ENCODE measurements around the gene LRRC56. TPM values are rescaled to one million over a fixed set of nuclear protein-coding genes. Genes with fewer than 3 reads are reported as not detected.
A peak's percentile ranks its signal among the peaks of the same experiment; 100 is the strongest.

Gene LRRC56
- total RNA-seq, 2 experiments from 2014 or later = 2.4 TPM

DNA sequence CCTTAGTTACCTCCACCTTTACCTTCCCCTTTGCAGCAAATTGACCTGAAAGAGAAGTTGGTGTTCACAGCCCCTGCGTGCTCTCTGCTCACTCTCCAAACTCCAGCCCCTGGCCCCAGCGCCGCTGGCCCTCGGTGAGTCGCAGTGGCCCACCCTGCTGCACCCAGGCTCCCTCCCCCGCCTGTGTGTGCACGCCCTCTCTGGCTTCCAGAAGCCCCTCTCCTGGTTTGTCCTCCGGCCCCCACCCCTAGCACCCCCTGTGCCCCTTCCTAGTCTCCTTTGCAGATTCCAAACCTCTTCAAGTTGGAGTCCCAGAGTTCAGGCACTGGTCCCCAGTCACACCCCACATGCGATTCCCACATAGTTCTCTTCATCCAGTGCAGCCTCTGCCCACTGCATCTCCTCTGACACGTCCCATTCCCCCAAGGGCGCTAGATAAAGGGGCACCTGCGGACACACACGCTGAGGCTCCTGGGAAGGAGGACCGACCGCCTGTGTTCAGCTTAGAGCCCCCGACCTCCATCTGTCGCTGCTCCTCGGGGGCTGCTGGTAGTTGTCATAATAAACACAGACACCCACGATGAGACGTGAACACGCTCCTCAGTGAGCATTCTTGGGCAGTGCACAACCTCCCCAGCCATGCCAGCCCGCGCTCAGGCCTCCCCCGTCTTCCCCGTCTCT, 37.4 kb downstream of the LRRC56 start:
- H3K4me1 ChIP-seq (ENCODE audit: insufficient read depth, low read length) = peaks cover 47% of the 10 kb centered on the region
- Mint-ChIP-seq H3K4me3 (peak overlapping the region; percentile 93), H3K36me3 (ENCODE audit: low read depth) (peaks cover 10% of the 10 kb centered on the region), H3K27me3 (peaks cover 4% of the 10 kb centered on the region), H3K27ac (peak overlapping the region; percentile 89), H3K4me1 (ENCODE audit: low read depth) (peaks cover 40% of the 10 kb centered on the region), H3K9me3 (no peaks in the 10 kb centered on the region)
- CTCF ChIA-PET = interaction anchor here (1.2 kb wide), 1 partner anchor 18 kb away, joined by 3 read pairs; no protein-coding TSS in a partner anchor
- no peaks in the 10 kb centered on the region for H3K27me3 ChIP-seq (ENCODE audit: control insufficient read depth in 1 of 2, insufficient read depth in 2 of 2, low read length in 2 of 2)
- ATAC-seq (ENCODE audit: poor library complexity) (no peak), DNase-seq (peak in 3 of 14 experiments; percentile 19 to 52 (median 43))
- peak overlapping the region; percentile 49 for H3K4me3 ChIP-seq (ENCODE audit: low read length)
- TF ChIP-seq CTCF (IDR thresholded peaks at IDR 0.05) = no peak
- H3K36me3 ChIP-seq (ENCODE audit: insufficient read depth, low read length) = peaks cover 5% of the 10 kb centered on the region
- POLR2A ChIA-PET = interaction anchor here (0.6 to 2.1 kb wide), 17 partner anchors 10 to 368 kb away, joined by 3 to 25 read pairs (median 9); partner anchors contain the start of genes BET1L, DEAF1, HRAS and IRF7
- no peaks in the 10 kb centered on the region for H3K9me3 ChIP-seq (ENCODE audit: control insufficient read depth in 1 of 2, insufficient read depth in 1 of 2, low read length in 2 of 2)
- H3K27ac ChIP-seq (ENCODE audit: low read depth in 1 of 2, low read length in 2 of 2) = no peak overlapping the region
- intact Hi-C loops (cut with DNase I, micrococcal nuclease) = loop anchor here (1.0 to 5.0 kb wide), 4 partner anchors 13 to 167 kb away; partner anchors contain the start of genes LMNTD2 (in 1 of the 2), LRRC56 (in 1 of the 2) and RASSF7 (in 1 of the 2)

GRCh38 chr11:575313-575995, 38.1 kb downstream of the LRRC56 start:
- no peaks in the 10 kb centered on the region for H3K9me3 ChIP-seq (ENCODE audit: control insufficient read depth in 1 of 2, insufficient read depth in 1 of 2, low read length in 2 of 2)
- peaks cover 5% of the 10 kb centered on the region for H3K36me3 ChIP-seq (ENCODE audit: insufficient read depth, low read length)
- Mint-ChIP-seq H3K27me3 (peaks cover 4% of the 10 kb centered on the region), H3K9me3 (no peaks in the 10 kb centered on the region), H3K27ac (peak overlapping the region; percentile 92), H3K4me3 (peak overlapping the region; percentile 93), H3K4me1 (ENCODE audit: low read depth) (peaks cover 45% of the 10 kb centered on the region), H3K36me3 (ENCODE audit: low read depth) (peaks cover 10% of the 10 kb centered on the region)
- H3K27me3 ChIP-seq (ENCODE audit: control insufficient read depth in 1 of 2, insufficient read depth in 2 of 2, low read length in 2 of 2) = no peaks in the 10 kb centered on the region
- TF ChIP-seq CTCF (IDR thresholded peaks at IDR 0.05) = no peak
- ATAC-seq (ENCODE audit: poor library complexity) (no peak), DNase-seq (peak in 2 of 14 experiments; percentile 9 to 54)
- H3K27ac ChIP-seq (ENCODE audit: low read depth in 1 of 2, low read length in 2 of 2) = no peak overlapping the region
- ChIA-PET POLR2A (interaction anchor here (0.6 to 2.1 kb wide), 32 partner anchors 8 to 368 kb away, joined by 3 to 25 read pairs (median 5); partner anchors contain the start of genes BET1L, DEAF1, HRAS and IRF7), CTCF (interaction anchor here (0.8 to 1.2 kb wide), 2 partner anchors 19 to 20 kb away, joined by 3 to 5 read pairs; no protein-coding TSS in a partner anchor)
- H3K4me1 ChIP-seq (ENCODE audit: insufficient read depth, low read length) = peaks cover 52% of the 10 kb centered on the region
- H3K4me3 ChIP-seq (ENCODE audit: low read length) = peak overlapping the region; percentile 49
- intact Hi-C loops (cut with DNase I, micrococcal nuclease) = loop anchor here (1.0 to 5.0 kb wide), 4 partner anchors 14 to 168 kb away; partner anchors contain the start of genes LMNTD2 (in 1 of the 2), LRRC56 (in 1 of the 2) and RASSF7 (in 1 of the 2)

All from CD4-positive, alpha-beta T cell (primary cell).